Parathyroid adenoma (tissue), 2 donors: ENCODE measurements around the gene LRCH1.

Experiments used
- H2AFZ ChIP-seq: fragments of 300-600 bp; sonication (generic); one replicate; pipeline ENCODE4 v1.7.0; 2017; ENCODE audit warnings: antibody characterized with exemption, mild to moderate bottlenecking
- H3K27ac ChIP-seq: fragments of 300-600 bp; sonication (generic); one replicate; pipeline ENCODE4 v1.7.0; 2017
- H3K27me3 ChIP-seq: fragments of 300-600 bp; sonication (generic); one replicate; pipeline ENCODE4 v1.7.0; 2017; ENCODE audit warnings: low read length; ENCODE audit not compliant: control insufficient read depth, insufficient read depth
- H3K36me3 ChIP-seq: fragments of 300-600 bp; sonication (generic); one replicate; pipeline ENCODE4 v1.7.0; 2017; ENCODE audit warnings: low read length; ENCODE audit not compliant: control insufficient read depth, insufficient read depth
- H3K4me1 ChIP-seq: fragments of 300-600 bp; sonication (generic); one replicate; pipeline ENCODE4 v1.7.0; 2017; ENCODE audit warnings: control low read depth
- H3K4me2 ChIP-seq: fragments of 300-600 bp; sonication (generic); one replicate; pipeline ENCODE4 v1.7.0; 2017; ENCODE audit warnings: low read length
- H3K4me3 ChIP-seq: fragments of 300-600 bp; sonication (generic); one replicate; pipeline ENCODE4 v1.7.0; 2017; ENCODE audit warnings: low read depth, low read length
- H3K79me2 ChIP-seq: fragments of 300-600 bp; sonication (generic); one replicate; pipeline ENCODE4 v1.7.0; 2017; ENCODE audit warnings: control low read depth
- H3K9ac ChIP-seq: fragments of 300-600 bp; sonication (generic); one replicate; pipeline ENCODE4 v1.7.0; 2017; ENCODE audit warnings: mild to moderate bottlenecking
- H3K9me3 ChIP-seq: fragments of 300-600 bp; sonication (generic); one replicate; pipeline ENCODE4 v1.7.0; 2017; ENCODE audit warnings: low read length; ENCODE audit not compliant: control insufficient read depth
- TF ChIP-seq, protein P1 (sequence below): fragments of 300-600 bp; sonication (generic); IDR thresholded peaks from one replicate; pipeline ENCODE4 v1.7.0; 2017; ENCODE audit warnings: antibody characterized with exemption, mild to moderate bottlenecking
- donor health status: primary hyperparathyroidism.

LRCH1 gene

DNA sequence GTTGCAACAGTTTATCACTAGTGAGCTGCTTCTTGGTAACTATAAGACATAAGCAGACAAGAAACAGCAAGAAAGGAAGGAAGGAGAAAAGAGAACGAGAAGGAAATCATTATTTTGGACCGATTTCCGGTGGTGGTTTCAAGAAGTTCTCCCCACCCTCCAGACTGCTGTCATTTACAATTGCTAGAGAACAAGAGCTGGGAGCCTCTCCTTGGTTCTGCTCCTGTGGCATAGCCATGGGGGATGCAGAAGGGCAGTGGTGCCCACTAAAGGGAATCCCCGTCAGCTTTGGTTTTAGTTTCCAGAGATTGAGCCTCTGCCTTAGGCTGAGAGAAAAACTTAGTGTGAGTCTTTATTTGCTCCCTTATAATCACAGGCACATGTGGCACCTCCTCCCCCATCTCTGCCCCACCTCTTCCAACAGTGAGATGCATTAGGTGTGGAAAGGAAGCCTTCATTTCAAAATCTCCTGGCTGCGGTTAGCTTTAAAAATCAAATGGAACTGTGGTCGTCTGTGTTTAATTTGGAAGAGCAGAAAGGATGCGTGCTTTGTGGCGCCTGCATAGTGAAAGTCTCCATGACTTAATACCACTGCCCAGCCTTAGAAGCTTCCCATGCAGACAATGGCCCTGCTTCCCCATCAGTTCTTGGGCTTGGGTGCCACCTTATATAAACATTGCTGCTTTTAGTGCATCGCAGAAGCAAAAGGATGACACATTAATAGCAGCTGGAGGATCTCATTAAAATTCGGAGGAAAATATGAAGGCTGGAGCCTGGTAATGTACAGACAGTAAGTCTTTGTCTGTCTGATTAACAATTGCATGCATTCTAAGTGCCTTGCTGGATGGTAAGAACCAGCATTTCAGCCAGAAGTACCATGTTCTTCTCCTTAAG lies 25.0 kb downstream of the LRCH1 start:
- no peaks in the 10 kb centered on the region for H3K27me3 ChIP-seq
- TF ChIP-seq, protein P1, sequence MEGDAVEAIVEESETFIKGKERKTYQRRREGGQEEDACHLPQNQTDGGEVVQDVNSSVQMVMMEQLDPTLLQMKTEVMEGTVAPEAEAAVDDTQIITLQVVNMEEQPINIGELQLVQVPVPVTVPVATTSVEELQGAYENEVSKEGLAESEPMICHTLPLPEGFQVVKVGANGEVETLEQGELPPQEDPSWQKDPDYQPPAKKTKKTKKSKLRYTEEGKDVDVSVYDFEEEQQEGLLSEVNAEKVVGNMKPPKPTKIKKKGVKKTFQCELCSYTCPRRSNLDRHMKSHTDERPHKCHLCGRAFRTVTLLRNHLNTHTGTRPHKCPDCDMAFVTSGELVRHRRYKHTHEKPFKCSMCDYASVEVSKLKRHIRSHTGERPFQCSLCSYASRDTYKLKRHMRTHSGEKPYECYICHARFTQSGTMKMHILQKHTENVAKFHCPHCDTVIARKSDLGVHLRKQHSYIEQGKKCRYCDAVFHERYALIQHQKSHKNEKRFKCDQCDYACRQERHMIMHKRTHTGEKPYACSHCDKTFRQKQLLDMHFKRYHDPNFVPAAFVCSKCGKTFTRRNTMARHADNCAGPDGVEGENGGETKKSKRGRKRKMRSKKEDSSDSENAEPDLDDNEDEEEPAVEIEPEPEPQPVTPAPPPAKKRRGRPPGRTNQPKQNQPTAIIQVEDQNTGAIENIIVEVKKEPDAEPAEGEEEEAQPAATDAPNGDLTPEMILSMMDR: no peak
- no peak overlapping the region for H3K4me3 ChIP-seq
- no peak overlapping the region for H2AFZ ChIP-seq
- H3K79me2 ChIP-seq: peaks cover 9% of the 10 kb centered on the region
- no peaks in the 10 kb centered on the region for H3K36me3 ChIP-seq
- H3K9ac ChIP-seq: no peak overlapping the region
- H3K27ac ChIP-seq: no peak overlapping the region
- H3K4me2 ChIP-seq: no peak overlapping the region
- peaks cover 4% of the 10 kb centered on the region for H3K4me1 ChIP-seq
- H3K9me3 ChIP-seq: no peaks in the 10 kb centered on the region

DNA sequence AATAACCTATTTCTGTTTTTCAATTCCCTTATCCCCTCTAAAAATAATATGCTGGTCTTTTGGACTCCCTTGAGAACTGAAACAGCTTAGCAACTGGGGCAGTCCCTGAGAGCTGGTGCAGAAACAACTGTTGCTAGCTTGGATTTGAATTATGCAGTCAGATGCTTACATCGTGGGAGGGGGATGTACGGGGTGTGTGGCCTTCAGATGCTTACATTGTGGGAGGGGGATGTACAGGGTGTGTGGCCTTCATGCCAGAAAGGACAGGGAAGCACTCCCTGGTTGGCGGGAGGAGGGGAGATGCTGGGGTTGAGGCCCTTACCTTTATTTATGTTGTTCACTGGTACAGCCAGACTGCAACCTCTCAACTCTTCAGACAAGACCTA lies 25.6 kb downstream of the LRCH1 start:
- no peaks in the 10 kb centered on the region for H3K36me3 ChIP-seq
- no peaks in the 10 kb centered on the region for H3K27me3 ChIP-seq
- no peak overlapping the region for H3K9ac ChIP-seq
- H3K27ac ChIP-seq: no peak overlapping the region
- H3K4me1 ChIP-seq: peaks cover 4% of the 10 kb centered on the region
- no peak overlapping the region for H3K4me3 ChIP-seq
- no peak overlapping the region for H3K4me2 ChIP-seq
- H2AFZ ChIP-seq: no peak overlapping the region
- peaks cover 7% of the 10 kb centered on the region for H3K79me2 ChIP-seq
- no peaks in the 10 kb centered on the region for H3K9me3 ChIP-seq
- TF ChIP-seq, protein P1: no peak

DNA sequence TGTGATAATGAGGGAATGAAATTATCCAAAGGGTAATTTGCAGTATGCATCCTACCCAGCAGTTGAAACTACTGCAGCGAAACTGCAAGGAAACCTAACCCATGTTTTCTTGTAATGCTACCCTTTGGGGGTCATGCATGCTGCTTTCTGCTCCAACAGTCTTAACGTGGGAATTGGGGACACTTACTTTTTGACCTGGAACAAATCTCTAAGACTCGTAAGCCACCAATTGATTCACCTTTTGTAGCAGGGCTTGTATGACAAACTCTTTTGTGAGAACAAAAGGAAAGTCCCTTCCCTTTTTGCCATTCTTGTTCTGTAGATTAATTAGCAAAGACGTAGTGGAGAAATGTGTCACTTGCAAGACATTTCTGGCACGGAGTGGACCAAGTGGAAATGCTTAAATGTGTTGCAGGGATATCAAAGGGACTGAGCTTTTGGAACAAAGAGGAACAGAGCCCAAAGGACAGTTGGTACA lies 27.4 kb downstream of the LRCH1 start:
- Histone ChIP-seq H3K4me1 (peaks cover 4% of the 10 kb centered on the region), H2AFZ (no peak overlapping the region), H3K9ac (no peak overlapping the region), H3K9me3 (no peaks in the 10 kb centered on the region), H3K27me3 (no peaks in the 10 kb centered on the region), H3K27ac (no peak overlapping the region), H3K36me3 (no peaks in the 10 kb centered on the region), H3K79me2 (peaks cover 12% of the 10 kb centered on the region), H3K4me2 (no peak overlapping the region), H3K4me3 (no peak overlapping the region)
- TF ChIP-seq, protein P1: no peak

DNA sequence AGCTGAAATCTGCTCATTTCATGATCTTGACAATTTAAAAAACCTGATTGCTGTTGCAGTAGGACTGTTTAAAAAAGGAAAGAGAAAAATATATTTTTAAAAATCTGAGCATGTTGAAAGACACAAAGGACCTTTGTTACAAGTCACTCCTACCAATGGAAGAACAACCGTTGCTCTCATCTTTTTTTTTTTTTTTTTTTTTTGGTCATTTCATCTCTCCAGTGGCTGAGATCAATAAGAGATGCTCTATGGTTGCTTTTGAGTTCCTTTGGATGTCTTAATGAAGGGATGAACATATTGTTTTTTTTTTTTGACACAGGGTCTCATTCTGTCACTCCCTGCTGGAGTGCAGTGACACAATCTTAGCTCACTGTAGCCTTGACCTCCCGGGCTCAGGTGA lies 29.2 kb downstream of the LRCH1 start:
- no peaks in the 10 kb centered on the region for H3K27me3 ChIP-seq
- H3K36me3 ChIP-seq: no peaks in the 10 kb centered on the region
- no peak overlapping the region for H3K9ac ChIP-seq
- TF ChIP-seq, protein P1: no peak
- no peak overlapping the region for H3K27ac ChIP-seq
- peaks cover 4% of the 10 kb centered on the region for H3K4me1 ChIP-seq
- H3K4me3 ChIP-seq: no peak overlapping the region
- H3K4me2 ChIP-seq: no peak overlapping the region
- peaks cover 12% of the 10 kb centered on the region for H3K79me2 ChIP-seq
- no peak overlapping the region for H2AFZ ChIP-seq
- no peaks in the 10 kb centered on the region for H3K9me3 ChIP-seq
